ENCODE measurements around the gene MYRF.

Gene MYRF

GRCh38 chr11:61832754-61833153 lies 80.3 kb downstream of the MYRF start:
- in situ Hi-C loops (cut with MboI; ENCODE audit: low pct_unique_long_range_greater_than_20kb, low sequenced_read_pairs, unreplicated experiment), result no loop called here
- TF ChIP-seq, protein P1, sequence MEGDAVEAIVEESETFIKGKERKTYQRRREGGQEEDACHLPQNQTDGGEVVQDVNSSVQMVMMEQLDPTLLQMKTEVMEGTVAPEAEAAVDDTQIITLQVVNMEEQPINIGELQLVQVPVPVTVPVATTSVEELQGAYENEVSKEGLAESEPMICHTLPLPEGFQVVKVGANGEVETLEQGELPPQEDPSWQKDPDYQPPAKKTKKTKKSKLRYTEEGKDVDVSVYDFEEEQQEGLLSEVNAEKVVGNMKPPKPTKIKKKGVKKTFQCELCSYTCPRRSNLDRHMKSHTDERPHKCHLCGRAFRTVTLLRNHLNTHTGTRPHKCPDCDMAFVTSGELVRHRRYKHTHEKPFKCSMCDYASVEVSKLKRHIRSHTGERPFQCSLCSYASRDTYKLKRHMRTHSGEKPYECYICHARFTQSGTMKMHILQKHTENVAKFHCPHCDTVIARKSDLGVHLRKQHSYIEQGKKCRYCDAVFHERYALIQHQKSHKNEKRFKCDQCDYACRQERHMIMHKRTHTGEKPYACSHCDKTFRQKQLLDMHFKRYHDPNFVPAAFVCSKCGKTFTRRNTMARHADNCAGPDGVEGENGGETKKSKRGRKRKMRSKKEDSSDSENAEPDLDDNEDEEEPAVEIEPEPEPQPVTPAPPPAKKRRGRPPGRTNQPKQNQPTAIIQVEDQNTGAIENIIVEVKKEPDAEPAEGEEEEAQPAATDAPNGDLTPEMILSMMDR (IDR thresholded peaks at IDR 0.05; ENCODE audit: extremely low read depth, insufficient read depth, missing control alignments), result no peak
- no peak for DNase-seq (ENCODE audit: low spot score)

- in situ Hi-C loops (cut with MboI; ENCODE audit: low pct_unique_long_range_greater_than_20kb, low sequenced_read_pairs, unreplicated experiment), result no loop called here
- TF ChIP-seq, protein P1 (IDR thresholded peaks at IDR 0.05; ENCODE audit: extremely low read depth, insufficient read depth, missing control alignments), result no peak
- no peak for DNase-seq (ENCODE audit: low spot score)
Observed at GRCh38 chr11:61833471-61833870, 81.0 kb downstream of the MYRF start.

DNA sequence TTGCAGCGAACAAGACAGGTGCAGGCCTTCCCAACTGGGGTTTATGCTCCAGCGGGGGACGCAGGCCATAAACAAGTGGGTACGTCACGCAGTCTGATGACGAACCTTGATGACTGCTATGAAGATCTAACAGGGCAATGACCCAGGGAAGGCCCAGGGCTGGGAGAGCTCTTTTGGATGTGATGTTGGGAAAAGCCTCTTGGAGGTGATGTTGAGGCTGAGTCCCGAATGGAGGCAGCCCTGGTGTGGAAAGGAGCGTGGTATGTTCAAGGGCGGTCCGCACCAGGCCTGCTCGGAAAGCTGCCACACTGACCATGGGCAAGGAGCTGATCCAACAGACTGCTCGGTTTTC lies 81.5 kb downstream of the MYRF start:
- TF ChIP-seq, protein P1 (IDR thresholded peaks at IDR 0.05; ENCODE audit: extremely low read depth, insufficient read depth, missing control alignments), result no peak
- in situ Hi-C loops (cut with MboI; ENCODE audit: low pct_unique_long_range_greater_than_20kb, low sequenced_read_pairs, unreplicated experiment), result no loop called here
- no peak for DNase-seq (ENCODE audit: low spot score)

- TF ChIP-seq, protein P1 (IDR thresholded peaks at IDR 0.05; ENCODE audit: extremely low read depth, insufficient read depth, missing control alignments), result no peak
- peak; percentile 88 for DNase-seq (ENCODE audit: low spot score)
- in situ Hi-C loops (cut with MboI; ENCODE audit: low pct_unique_long_range_greater_than_20kb, low sequenced_read_pairs, unreplicated experiment), result no loop called here
Observed at GRCh38 chr11:61834278-61835048, 82.0 kb downstream of the MYRF start.

DNA sequence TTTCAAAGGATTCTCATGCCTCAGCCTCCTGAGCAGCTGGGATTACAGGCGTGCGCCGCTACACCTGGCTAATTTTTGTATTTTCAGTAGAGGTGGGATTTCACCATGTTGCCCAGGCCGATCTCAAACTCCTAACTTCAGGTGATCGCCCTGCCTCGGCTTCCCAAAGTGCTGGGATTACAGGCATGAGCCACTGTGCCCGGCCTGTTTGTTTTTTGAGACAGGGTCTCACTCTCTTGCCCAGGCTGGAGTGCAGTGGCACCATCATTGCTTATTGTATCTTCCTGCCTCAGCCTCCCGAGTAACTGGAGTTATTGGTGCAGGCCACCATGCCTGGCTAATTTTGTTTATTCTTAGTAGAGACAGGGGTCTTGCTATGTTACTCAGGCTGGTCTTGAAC lies 83.8 kb downstream of the MYRF start:
- no peak for DNase-seq (ENCODE audit: low spot score)
- in situ Hi-C loops (cut with MboI; ENCODE audit: low pct_unique_long_range_greater_than_20kb, low sequenced_read_pairs, unreplicated experiment), result no loop called here
- TF ChIP-seq, protein P1 (IDR thresholded peaks at IDR 0.05; ENCODE audit: extremely low read depth, insufficient read depth, missing control alignments), result no peak

DNA sequence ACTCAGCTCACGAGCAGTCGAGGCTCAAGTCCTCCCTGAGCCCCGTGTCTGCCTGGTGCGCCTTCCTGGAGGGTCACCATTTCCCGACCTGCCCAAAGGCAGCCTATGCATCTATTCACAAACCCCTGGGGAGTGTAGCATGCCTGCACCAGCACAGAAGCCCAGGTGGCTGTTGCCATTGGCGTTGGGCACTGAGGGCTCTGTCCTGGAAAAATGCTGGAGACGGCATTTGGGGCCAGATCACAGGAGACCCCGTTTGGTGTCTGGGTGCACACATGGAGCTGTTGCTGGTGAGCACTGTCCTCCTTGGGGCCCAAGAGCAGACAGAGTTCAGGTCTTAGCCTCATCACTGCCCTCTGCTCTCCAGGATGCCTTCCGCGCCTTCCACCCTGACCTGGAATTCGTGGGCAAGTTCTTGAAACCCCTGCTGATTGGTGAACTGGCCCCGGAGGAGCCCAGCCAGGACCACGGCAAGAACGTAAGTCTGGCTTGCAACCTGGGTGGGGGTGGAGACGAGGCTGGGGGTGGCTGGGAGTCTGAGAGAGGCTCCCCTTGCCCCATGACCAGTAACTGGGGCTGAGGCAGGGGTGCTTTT lies 85.1 kb downstream of the MYRF start:
- no peak for DNase-seq (ENCODE audit: low spot score)
- in situ Hi-C loops (cut with MboI; ENCODE audit: low pct_unique_long_range_greater_than_20kb, low sequenced_read_pairs, unreplicated experiment), result no loop called here
- TF ChIP-seq, protein P1 (IDR thresholded peaks at IDR 0.05; ENCODE audit: extremely low read depth, insufficient read depth, missing control alignments), result no peak
